Stimulated activated effector memory CD8-positive, alpha-beta T cell treated with anti-CD3 and anti-CD28 coated beads, Interleukin-12 subunit alpha, Interleukin-12 subunit beta, amount 100 ng/mL, for 72 hours (primary cell): ENCODE data around the gene EPN2.
"Not testable (repeated sequence)": the region's sequence is repeated elsewhere in the genome, so short reads cannot be mapped to it uniquely, and the experiment has no call there.

ENCODE experiments used
- ATAC-seq: fragments of 150-1000 bp; cut with Tn5 transposase; 2 replicates; pipeline ENCODE4 v1.10.0; 2021
- DNase-seq, 2 donors: peaks; one replicate each; pipeline ENCODE4 v3.0.0; 2021 to 2022; ENCODE audit warnings: low spot score in 2 of 2
- H3K27ac Mint-ChIP-seq: one replicate; pipeline ENCODE4 v1.8.0; 2022; ENCODE audit warnings: mild to moderate bottlenecking, mixed read lengths
- H3K36me3 Mint-ChIP-seq: one replicate; pipeline ENCODE4 v1.8.0; 2022; ENCODE audit warnings: mild to moderate bottlenecking, mixed read lengths
- H3K4me1 Mint-ChIP-seq: one replicate; pipeline ENCODE4 v1.8.0; 2022; ENCODE audit warnings: mixed read lengths
- H3K4me3 Mint-ChIP-seq: one replicate; pipeline ENCODE4 v1.8.0; 2022; ENCODE audit warnings: mild to moderate bottlenecking, mixed read lengths
- H3K9me3 Mint-ChIP-seq: one replicate; pipeline ENCODE4 v1.8.0; 2022; ENCODE audit warnings: mixed read lengths

EPN2 gene

DNA sequence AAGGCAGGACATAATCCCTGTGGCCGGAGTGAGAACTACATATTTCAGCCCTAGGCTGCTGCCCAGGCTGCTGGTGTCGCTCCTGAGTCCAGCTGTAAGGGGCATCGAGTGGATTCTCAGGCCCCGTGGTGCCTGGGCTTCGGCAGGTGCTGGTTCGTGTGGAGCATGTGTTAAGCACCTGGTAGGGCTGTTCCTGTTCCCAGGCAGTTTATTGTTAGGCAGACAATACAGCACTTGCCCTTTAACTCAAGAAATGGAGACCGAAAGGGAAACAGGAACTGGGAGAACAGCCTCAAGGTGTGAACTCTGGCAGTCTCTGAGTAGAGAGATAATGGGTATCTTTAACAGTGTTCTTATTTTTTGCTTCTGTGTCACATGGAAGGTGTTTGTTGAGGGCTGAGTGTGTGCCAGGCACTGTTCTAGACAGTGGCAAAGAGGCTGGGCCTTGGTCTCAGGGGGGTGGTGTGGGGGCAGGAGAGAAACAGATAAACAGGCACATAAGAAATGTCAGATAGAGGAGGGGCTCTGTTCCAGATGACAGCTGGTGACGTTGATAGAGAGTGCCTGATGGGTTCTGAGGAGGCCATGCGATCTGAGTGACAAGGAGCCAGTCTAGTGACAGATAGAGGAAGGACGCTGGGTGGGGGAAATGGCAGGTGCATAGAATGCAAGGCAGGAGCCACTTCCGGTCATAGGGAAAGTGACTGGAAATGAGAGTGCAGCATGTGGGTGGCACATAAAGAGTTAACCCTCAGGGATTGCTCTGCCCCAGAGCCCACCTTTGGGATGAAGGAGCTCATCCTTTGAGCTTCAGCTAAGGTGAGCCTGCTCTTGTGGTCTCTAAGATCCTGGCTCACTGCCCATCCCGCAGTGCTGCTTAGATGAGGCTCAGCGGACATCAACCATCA is 33.8 kb downstream of the EPN2 start:
- no peak overlapping the region for H3K27ac Mint-ChIP-seq
- H3K36me3 Mint-ChIP-seq: no peaks in the 10 kb centered on the region
- H3K9me3 Mint-ChIP-seq: no peaks in the 10 kb centered on the region
- ATAC-seq (no peak), DNase-seq (no peak)
- peaks cover 23% of the 10 kb centered on the region for H3K4me1 Mint-ChIP-seq
- H3K4me3 Mint-ChIP-seq: no peak overlapping the region

DNA sequence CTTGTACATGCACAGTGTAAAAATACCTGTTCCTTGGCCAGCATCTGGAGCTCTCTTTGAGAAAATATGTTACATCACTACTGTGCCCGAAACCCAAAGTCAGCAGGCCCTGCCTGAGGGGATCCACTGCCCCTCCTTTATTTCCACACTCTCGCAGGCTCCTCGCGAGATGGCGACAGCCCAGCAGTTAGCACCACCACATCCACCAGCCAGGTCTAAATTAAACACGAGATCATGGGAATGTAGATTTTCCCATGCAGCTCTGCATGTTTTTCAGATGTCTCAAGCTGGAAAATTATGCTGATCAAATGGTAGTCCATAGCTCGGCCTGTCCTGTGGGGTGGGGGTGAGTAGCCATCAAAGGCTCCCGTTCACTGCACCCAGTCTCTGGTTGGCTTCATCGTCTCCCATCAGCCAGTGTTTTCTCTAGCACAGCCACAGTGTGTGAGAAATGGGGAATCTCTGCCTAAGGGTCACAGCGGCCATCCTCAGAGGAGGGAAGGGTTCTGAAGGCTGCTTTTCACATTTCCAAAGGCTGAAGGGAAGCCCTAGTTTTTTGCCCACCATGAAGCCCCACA is 34.7 kb downstream of the EPN2 start:
- Mint-ChIP-seq H3K4me1 (peaks cover 21% of the 10 kb centered on the region), H3K9me3 (no peaks in the 10 kb centered on the region), H3K36me3 (no peaks in the 10 kb centered on the region), H3K27ac (no peak overlapping the region), H3K4me3 (no peak overlapping the region)
- DNase-seq (no peak), ATAC-seq (no peak)

GRCh38 chr17:19273731-19274130 is 36.6 kb downstream of the EPN2 start:
- H3K9me3 Mint-ChIP-seq: no peaks in the 10 kb centered on the region
- no peak for ATAC-seq
- DNase-seq: no peak
- H3K4me3 Mint-ChIP-seq: no peak overlapping the region
- H3K27ac Mint-ChIP-seq: no peak overlapping the region
- no peaks in the 10 kb centered on the region for H3K36me3 Mint-ChIP-seq
- peaks cover 21% of the 10 kb centered on the region for H3K4me1 Mint-ChIP-seq

- Mint-ChIP-seq H3K27ac (peak overlapping the region; percentile 60), H3K36me3 (no peaks in the 10 kb centered on the region), H3K4me1 (peaks cover 21% of the 10 kb centered on the region), H3K9me3 (no peaks in the 10 kb centered on the region), H3K4me3 (no peak overlapping the region)
- DNase-seq (no peak), ATAC-seq (no peak)
Observed at GRCh38 chr17:19274893-19275292, 37.7 kb downstream of the EPN2 start.

DNA sequence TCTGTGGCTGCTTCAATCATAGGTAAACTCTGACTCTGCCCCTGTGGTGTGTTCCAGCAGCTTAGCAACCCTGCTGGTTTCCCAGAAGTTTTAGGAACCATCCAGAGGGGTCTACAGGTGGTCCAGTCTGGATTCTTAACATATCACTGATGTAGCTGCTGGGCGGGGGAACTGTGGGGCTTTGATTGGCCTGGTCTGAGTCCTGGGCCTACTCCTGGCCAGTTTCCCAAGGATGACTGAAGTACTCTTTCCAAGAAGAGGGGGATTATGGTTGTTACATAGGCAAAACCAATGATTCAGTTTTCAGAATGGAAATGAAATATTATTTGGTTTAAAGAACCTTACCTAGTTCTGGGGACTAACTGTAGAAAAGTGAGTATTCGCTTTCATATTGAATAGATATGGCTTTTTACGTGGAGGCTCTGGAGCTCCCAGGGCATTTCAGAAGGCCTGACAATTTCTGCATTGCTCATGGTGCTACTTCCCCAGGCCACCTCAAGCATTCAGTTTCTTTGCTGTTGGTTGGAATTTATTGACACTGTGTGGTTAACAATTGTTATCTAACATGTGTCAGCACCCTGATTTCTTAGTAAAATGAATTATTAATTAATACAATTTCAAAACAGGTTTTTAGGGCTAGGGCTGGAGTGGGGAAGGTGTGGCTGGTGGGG is 38.4 kb downstream of the EPN2 start:
- Mint-ChIP-seq H3K36me3 (no peaks in the 10 kb centered on the region), H3K27ac (peak overlapping the region; percentile 60), H3K9me3 (no peaks in the 10 kb centered on the region), H3K4me3 (no peak overlapping the region), H3K4me1 (peaks cover 20% of the 10 kb centered on the region)
- no peak for DNase-seq
- peak; percentile 86 for ATAC-seq

GRCh38 chr17:19278284-19278683 is 41.1 kb downstream of the EPN2 start:
- not testable (repeated sequence) for H3K4me3 Mint-ChIP-seq, DNase-seq, H3K36me3 Mint-ChIP-seq, H3K9me3 Mint-ChIP-seq, ATAC-seq, H3K27ac Mint-ChIP-seq
- peaks cover 18% of the 10 kb centered on the region for H3K4me1 Mint-ChIP-seq

DNA sequence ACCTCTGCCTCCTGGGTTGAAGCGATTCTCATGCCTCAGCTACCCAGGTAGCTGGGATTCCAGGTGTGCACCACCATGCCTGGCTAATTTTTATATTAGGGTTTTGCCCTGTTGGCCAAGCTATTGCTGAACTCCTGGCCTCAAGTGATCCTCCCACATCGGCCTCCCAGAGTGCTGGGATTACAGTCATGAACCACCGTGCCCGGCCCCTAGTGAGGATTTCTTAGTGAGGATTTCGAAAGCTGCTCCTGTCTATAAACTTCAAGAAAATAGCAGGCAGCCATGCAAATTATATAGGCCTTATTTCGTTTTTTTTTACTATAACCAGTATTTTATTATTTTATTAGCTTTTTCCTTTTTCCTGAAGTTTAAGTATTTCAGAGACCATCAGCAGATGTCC is 41.6 kb downstream of the EPN2 start:
- Mint-ChIP-seq H3K4me3 (no peak overlapping the region), H3K36me3 (peaks cover 7% of the 10 kb centered on the region), H3K9me3 (no peaks in the 10 kb centered on the region), H3K27ac (no peak overlapping the region), H3K4me1 (peaks cover 21% of the 10 kb centered on the region)
- DNase-seq (no peak), ATAC-seq (no peak)

DNA sequence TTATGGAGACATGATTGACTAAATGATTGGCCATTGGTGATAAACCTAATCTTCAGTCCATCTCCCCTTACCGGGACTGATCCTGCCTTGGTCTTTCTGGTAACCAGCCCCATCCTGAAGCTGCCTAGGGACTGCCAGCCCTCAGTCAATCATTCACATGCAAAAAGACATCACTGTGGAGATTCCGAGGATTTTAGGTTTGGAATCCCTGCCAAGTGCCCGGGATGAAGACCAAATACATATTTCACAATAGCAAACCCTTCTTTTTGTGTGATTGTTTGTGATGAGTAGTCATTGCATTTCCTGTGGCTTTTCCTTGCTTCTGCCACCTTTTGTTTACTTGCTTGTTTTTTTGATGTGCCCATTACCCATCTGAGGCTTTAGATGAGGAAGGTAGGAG is 44.0 kb downstream of the EPN2 start:
- Mint-ChIP-seq H3K27ac (no peak overlapping the region), H3K4me3 (no peak overlapping the region), H3K4me1 (peaks cover 32% of the 10 kb centered on the region), H3K9me3 (no peaks in the 10 kb centered on the region), H3K36me3 (peaks cover 7% of the 10 kb centered on the region)
- DNase-seq (no peak), ATAC-seq (no peak)

- no peaks in the 10 kb centered on the region for H3K9me3 Mint-ChIP-seq
- peak in 1 of 2 donors; percentile 54 for DNase-seq
- peak overlapping the region; percentile 46 for H3K4me3 Mint-ChIP-seq
- peaks cover 40% of the 10 kb centered on the region for H3K4me1 Mint-ChIP-seq
- peaks cover 7% of the 10 kb centered on the region for H3K36me3 Mint-ChIP-seq
- H3K27ac Mint-ChIP-seq: peak overlapping the region; percentile 87
- ATAC-seq: peak; percentile 95
Observed at GRCh38 chr17:19284005-19284959, 47.1 kb downstream of the EPN2 start.

DNA sequence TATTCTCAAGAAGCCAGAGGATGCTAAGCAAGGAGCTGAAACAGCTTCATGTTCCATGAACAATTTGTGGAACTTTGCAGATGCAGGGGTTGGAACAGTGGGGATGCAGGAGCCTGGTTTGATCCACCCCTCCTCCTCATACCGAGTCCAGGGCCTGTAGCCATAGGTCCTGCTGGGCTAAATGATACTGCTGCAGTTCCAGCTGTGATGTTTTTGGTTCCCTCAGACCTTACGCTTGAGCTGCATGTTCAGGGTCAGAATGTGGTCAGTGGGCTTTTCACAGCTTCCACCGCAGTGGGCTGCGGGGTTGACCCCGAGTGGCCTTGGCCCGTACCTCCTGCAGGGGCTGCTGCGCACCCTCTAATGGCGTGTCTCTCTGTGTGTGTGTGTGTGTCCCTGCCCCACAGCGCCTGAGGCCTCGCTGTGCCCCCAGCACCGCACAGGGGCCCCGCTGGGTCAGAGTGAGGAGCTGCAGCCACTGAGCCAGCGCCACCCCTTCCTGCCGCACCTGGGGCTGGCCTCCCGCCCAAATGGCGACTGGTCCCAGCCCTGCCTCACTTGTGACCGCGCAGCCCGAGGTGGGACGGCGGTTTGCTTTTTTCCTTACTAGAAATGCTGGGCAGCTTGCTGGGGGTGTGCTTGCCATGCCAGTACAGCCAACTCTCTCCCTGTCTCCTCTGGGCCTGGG is 48.2 kb downstream of the EPN2 start:
- no peak for DNase-seq
- no peaks in the 10 kb centered on the region for H3K9me3 Mint-ChIP-seq
- H3K27ac Mint-ChIP-seq: no peak overlapping the region
- H3K4me3 Mint-ChIP-seq: peak overlapping the region; percentile 46
- H3K36me3 Mint-ChIP-seq: peaks cover 7% of the 10 kb centered on the region
- no peak for ATAC-seq
- peaks cover 45% of the 10 kb centered on the region for H3K4me1 Mint-ChIP-seq

DNA sequence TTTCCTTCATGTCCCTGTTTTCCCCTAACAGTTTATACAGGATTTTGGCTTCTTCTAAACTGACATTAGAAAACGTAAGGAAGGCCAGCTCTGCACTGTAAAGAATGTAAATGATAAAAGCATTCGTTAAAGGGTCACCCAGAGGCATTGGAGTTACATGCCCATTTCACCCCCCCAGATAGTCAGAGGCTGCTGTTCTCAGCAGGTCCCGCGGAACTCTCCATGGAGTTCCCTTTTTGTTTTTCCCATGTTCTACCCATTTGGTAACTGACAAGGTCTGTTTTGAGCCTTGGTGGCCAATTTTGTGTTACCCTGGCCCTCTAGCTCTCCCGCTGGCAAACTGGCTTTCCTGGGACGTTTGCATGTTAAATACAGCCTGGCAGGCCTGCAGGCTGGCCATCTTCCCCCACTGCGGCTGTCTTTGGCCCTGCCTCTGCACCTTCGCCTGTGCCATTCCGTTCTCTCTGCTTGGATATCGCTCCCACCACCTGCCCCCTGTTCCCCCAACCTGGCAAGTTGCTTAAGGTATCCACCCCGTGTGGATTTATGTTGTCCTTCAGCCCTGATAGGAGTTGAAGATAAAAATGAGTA is 49.7 kb downstream of the EPN2 start:
- peaks cover 46% of the 10 kb centered on the region for H3K4me1 Mint-ChIP-seq
- DNase-seq: no peak
- H3K9me3 Mint-ChIP-seq: no peaks in the 10 kb centered on the region
- H3K36me3 Mint-ChIP-seq: peaks cover 7% of the 10 kb centered on the region
- H3K27ac Mint-ChIP-seq: no peak overlapping the region
- ATAC-seq: no peak
- H3K4me3 Mint-ChIP-seq: no peak overlapping the region

- H3K9me3 Mint-ChIP-seq: no peaks in the 10 kb centered on the region
- no peak overlapping the region for H3K4me3 Mint-ChIP-seq
- ATAC-seq (no peak), DNase-seq (no peak)
- H3K27ac Mint-ChIP-seq: no peak overlapping the region
- H3K4me1 Mint-ChIP-seq: peaks cover 46% of the 10 kb centered on the region
- peaks cover 7% of the 10 kb centered on the region for H3K36me3 Mint-ChIP-seq
Observed at GRCh38 chr17:19287651-19288050, 50.5 kb downstream of the EPN2 start.

GRCh38 chr17:19288453-19288852 is 51.3 kb downstream of the EPN2 start:
- no peak overlapping the region for H3K4me3 Mint-ChIP-seq
- DNase-seq (no peak), ATAC-seq (no peak)
- no peaks in the 10 kb centered on the region for H3K9me3 Mint-ChIP-seq
- H3K4me1 Mint-ChIP-seq: peaks cover 40% of the 10 kb centered on the region
- H3K27ac Mint-ChIP-seq: no peak overlapping the region
- no peaks in the 10 kb centered on the region for H3K36me3 Mint-ChIP-seq

GRCh38 chr17:19290066-19290705 is 53.0 kb downstream of the EPN2 start:
- no peak for ATAC-seq
- Mint-ChIP-seq H3K27ac (no peak overlapping the region), H3K4me1 (peaks cover 22% of the 10 kb centered on the region), H3K9me3 (no peaks in the 10 kb centered on the region), H3K36me3 (no peaks in the 10 kb centered on the region), H3K4me3 (no peak overlapping the region)
- no peak for DNase-seq
